Common myeloid progenitor, CD34-positive (primary cell): Measurements from ENCODE around the gene OR2T1.
"Not testable (repeated sequence)": the region's sequence is repeated elsewhere in the genome, so short reads cannot be mapped to it uniquely, and the experiment has no call there.

Experiments
- CTCF ChIA-PET: fragments of 350-600 bp; sonication (Branson Sonifier 250); formaldehyde crosslinking; loops from one replicate; lab custom pipeline; 2021; ENCODE audit warnings: antibody characterized with exemption; lab: Charles Lee
- POLR2A ChIA-PET: fragments of 350-600 bp; sonication (Branson Sonifier 250); formaldehyde crosslinking; loops from one replicate; lab custom pipeline; 2021; ENCODE audit warnings: antibody characterized with exemption; lab: Charles Lee
- DNase-seq, 3 donors: peaks; one replicate each; pipeline versions ENCODE4 v3.0.0 to v3.0.0-alpha.2; 2013
- H3K27ac ChIP-seq, 2 experiments: 1 replicate in 1 of 2; 2 replicates in 1 of 2; pipeline ENCODE4 v1.7.0; 2013; ENCODE audit warnings: inconsistent platforms in 2 of 2, low read length in 2 of 2, mild to moderate bottlenecking in 2 of 2, low read depth in 1 of 2, moderate library complexity in 1 of 2; ENCODE audit not compliant: severe bottlenecking in 2 of 2, insufficient read depth in 1 of 2, poor library complexity in 1 of 2
- H3K27me3 ChIP-seq, 5 experiments: replicated peaks in 2 of 5; 1 replicate in 3 of 5; 2 replicates in 2 of 5; pipeline versions ENCODE4 v1.6.1 to v1.7.0; 2013; ENCODE audit warnings: low read length in 4 of 5, mild to moderate bottlenecking in 2 of 5, moderate library complexity in 2 of 5, inconsistent platforms in 1 of 5; ENCODE audit not compliant: insufficient read depth in 5 of 5, control insufficient read depth in 4 of 5
- H3K36me3 ChIP-seq, 4 experiments: 1 replicate in 2 of 4; 2 replicates in 2 of 4; pipeline versions ENCODE4 v1.6.1 to v1.7.0; 2013; ENCODE audit warnings: low read length in 3 of 4, control low read depth in 1 of 4, mild to moderate bottlenecking in 1 of 4; ENCODE audit not compliant: control insufficient read depth in 4 of 4, insufficient read depth in 4 of 4
- H3K4me1 ChIP-seq, 4 experiments: 1 replicate in 3 of 4; 2 replicates in 1 of 4; pipeline versions ENCODE4 v1.6.1 to v1.7.1; 2013; ENCODE audit warnings: low read length in 3 of 4, mild to moderate bottlenecking in 3 of 4, control low read depth in 1 of 4, inconsistent platforms in 1 of 4, moderate library complexity in 1 of 4; ENCODE audit not compliant: control insufficient read depth in 4 of 4, insufficient read depth in 4 of 4; ENCODE audit errors: control extremely low read depth in 1 of 4
- H3K4me3 ChIP-seq, 7 experiments: 1 replicate in 4 of 7; 2 replicates in 3 of 7; pipeline versions ENCODE4 v1.5.1 to v1.7.0; 2013; ENCODE audit warnings: mild to moderate bottlenecking in 7 of 7, low read length in 6 of 7, moderate library complexity in 6 of 7, inconsistent platforms in 2 of 7, low read depth in 2 of 7, control low read depth in 1 of 7; ENCODE audit not compliant: insufficient read depth in 4 of 7, control insufficient read depth in 1 of 7; ENCODE audit errors: extremely low read depth in 1 of 7
- H3K9me3 ChIP-seq, 5 experiments: 1 replicate in 4 of 5; 2 replicates in 1 of 5; pipeline versions ENCODE4 v1.6.1 to v1.7.1; 2013; ENCODE audit warnings: low read length in 4 of 5, mild to moderate bottlenecking in 2 of 5, inconsistent platforms in 1 of 5, low read depth in 1 of 5, moderate library complexity in 1 of 5; ENCODE audit not compliant: control insufficient read depth in 4 of 5, insufficient read depth in 2 of 5; ENCODE audit errors: control extremely low read depth in 1 of 5
- WGBS: methylation state at CpG from one replicate; pipeline ENCODE4 v1.1.5; 2013; ENCODE audit not compliant: insufficient coverage; 5-methylcytosine and 5-hydroxymethylcytosine counted together

The OR2T1 gene

GRCh38 chr1:248417854-248418253 lies 15.0 kb downstream of the OR2T1 start:
- Histone ChIP-seq H3K4me3 (no peak overlapping the region), H3K36me3 (no peaks in the 10 kb centered on the region), H3K27ac (no peak overlapping the region), H3K9me3 (peaks cover 0 to 19% (median 5%) of the 10 kb centered on the region in 5 experiments), H3K4me1 (no peaks in the 10 kb centered on the region), H3K27me3 (no peaks in the 10 kb centered on the region)
- ChIA-PET CTCF (no interaction called here), POLR2A (no interaction called here)
- DNase-seq: no peak
- 91% methylated on average over 2 of the region's 2 CpGs for WGBS

- H3K36me3 ChIP-seq: no peaks in the 10 kb centered on the region
- WGBS: no CpG with 5 or more reads among the region's 1 CpG
- no peak overlapping the region for H3K27ac ChIP-seq
- peak; percentile 1 to 19 (median 15) for DNase-seq
- H3K4me3 ChIP-seq: no peak overlapping the region
- ChIA-PET CTCF (no interaction called here), POLR2A (no interaction called here)
- peaks cover 3 to 19% (median 5%) of the 10 kb centered on the region in 5 experiments for H3K9me3 ChIP-seq
- H3K27me3 ChIP-seq: no peaks in the 10 kb centered on the region
- no peaks in the 10 kb centered on the region for H3K4me1 ChIP-seq
Measured at GRCh38 chr1:248421384-248421783, 18.5 kb downstream of the OR2T1 start.

GRCh38 chr1:248427526-248428191 lies 24.8 kb downstream of the OR2T1 start:
- H3K27me3 ChIP-seq, H3K27ac ChIP-seq, H3K4me1 ChIP-seq, DNase-seq, CTCF ChIA-PET, H3K36me3 ChIP-seq, H3K4me3 ChIP-seq, POLR2A ChIA-PET, H3K9me3 ChIP-seq: not testable (repeated sequence)
- 90% methylated on average over 1 of the region's 3 CpGs for WGBS

- H3K27ac ChIP-seq, CTCF ChIA-PET, H3K27me3 ChIP-seq, H3K36me3 ChIP-seq, H3K9me3 ChIP-seq, POLR2A ChIA-PET, H3K4me1 ChIP-seq, DNase-seq, H3K4me3 ChIP-seq: not testable (repeated sequence)
- 64% methylated on average over 1 of the region's 3 CpGs for WGBS
Measured at GRCh38 chr1:248428192-248428533, 25.3 kb downstream of the OR2T1 start.

- CTCF ChIA-PET, H3K27me3 ChIP-seq, DNase-seq, H3K4me1 ChIP-seq, H3K4me3 ChIP-seq, H3K9me3 ChIP-seq, POLR2A ChIA-PET, H3K27ac ChIP-seq, H3K36me3 ChIP-seq: not testable (repeated sequence)
- 95% methylated on average over 3 of the region's 11 CpGs for WGBS
Measured at GRCh38 chr1:248431683-248432082, 28.8 kb downstream of the OR2T1 start.

- CTCF ChIA-PET, POLR2A ChIA-PET: not testable (repeated sequence)
- WGBS: 100% methylated on average over 1 of the region's 4 CpGs
Measured at GRCh38 chr1:248432201-248432600, 29.4 kb downstream of the OR2T1 start.

GRCh38 chr1:248433811-248434415 lies 31.1 kb downstream of the OR2T1 start:
- DNase-seq, H3K4me3 ChIP-seq, CTCF ChIA-PET, H3K27ac ChIP-seq, H3K27me3 ChIP-seq, H3K4me1 ChIP-seq, H3K36me3 ChIP-seq, POLR2A ChIA-PET, H3K9me3 ChIP-seq: not testable (repeated sequence)
- WGBS: 100% methylated on average over 6 of the region's 38 CpGs

More at GRCh38 chr1:248432201-248432600, 29.4 kb downstream of the OR2T1 start:
- H3K9me3 ChIP-seq, H3K27ac ChIP-seq, H3K4me1 ChIP-seq, H3K27me3 ChIP-seq, H3K4me3 ChIP-seq, H3K36me3 ChIP-seq, DNase-seq: not testable (repeated sequence)
